HepG2 (cell line): ENCODE data around the gene TNNI2. TPM values are rescaled to one million over a fixed set of nuclear protein-coding genes. Genes with fewer than 3 reads are reported as not detected.
A peak's percentile ranks its signal among the peaks of the same experiment; 100 is the strongest.

Experiments used
- ADNP ChIP-seq: sonication (generic); formaldehyde crosslinking; IDR thresholded peaks from 2 replicates; pipeline ENCODE4 v1.4.0; 2020; ENCODE audit warnings: missing genetic modification reagents
- BRCA1 ChIP-seq: sonication (generic); formaldehyde crosslinking; IDR thresholded peaks from 2 replicates; pipeline ENCODE4 v1.4.0; 2020; ENCODE audit warnings: missing genetic modification reagents
- DDIT3 ChIP-seq: sonication (generic); formaldehyde crosslinking; IDR thresholded peaks from 2 replicates; pipeline ENCODE4 v1.4.0; 2020; ENCODE audit warnings: mild to moderate bottlenecking, missing genetic modification reagents
- KMT2A ChIP-seq: sonication (generic); formaldehyde crosslinking; IDR thresholded peaks from 2 replicates; pipeline ENCODE4 v1.4.0; 2020; ENCODE audit warnings: missing genetic modification reagents
- PRMT3 ChIP-seq: sonication (generic); formaldehyde crosslinking; IDR thresholded peaks from 2 replicates; pipeline ENCODE4 v1.8.1; 2022; ENCODE audit warnings: low read depth, mild to moderate bottlenecking, moderate library complexity, missing genetic modification reagents, borderline replicate concordance
- RCOR2 ChIP-seq: IDR thresholded peaks from 2 replicates; pipeline ENCODE4 v1.6.1; 2016; ENCODE audit warnings: missing biosample characterization, missing genetic modification reagents
- REST ChIP-seq, 2 experiments: IDR thresholded peaks; 2 replicates each; pipeline ENCODE4 v1.6.1; 2011 to 2012; ENCODE audit warnings: low read length in 2 of 2, borderline replicate concordance in 1 of 2, low read depth in 1 of 2, mild to moderate bottlenecking in 1 of 2, moderate library complexity in 1 of 2
- SAP130 ChIP-seq: IDR thresholded peaks from 2 replicates; pipeline ENCODE4 v1.6.1; 2016; ENCODE audit warnings: low read depth
- SKIL ChIP-seq: sonication (generic); formaldehyde crosslinking; IDR thresholded peaks from 2 replicates; pipeline ENCODE4 v1.8.0; 2022; ENCODE audit warnings: missing genetic modification reagents, mild to moderate bottlenecking, moderate library complexity, borderline replicate concordance
- SNAPC2 ChIP-seq: sonication (generic); formaldehyde crosslinking; IDR thresholded peaks from 2 replicates; pipeline ENCODE4 v1.8.1; 2022; ENCODE audit warnings: mild to moderate bottlenecking, missing genetic modification reagents
- TBX3 ChIP-seq: fragments of 450-650 bp; IDR thresholded peaks from 2 replicates; pipeline ENCODE4 v1.6.1; 2017; ENCODE audit warnings: antibody characterized with exemption, mild to moderate bottlenecking, inconsistent platforms, borderline replicate concordance
- ZBTB38 ChIP-seq: sonication (generic); formaldehyde crosslinking; IDR thresholded peaks from 2 replicates; pipeline ENCODE4 v1.5.1; 2020; ENCODE audit warnings: mild to moderate bottlenecking, missing genetic modification reagents
- ZBTB42 ChIP-seq: sonication (generic); formaldehyde crosslinking; IDR thresholded peaks from 2 replicates; pipeline ENCODE4 v1.5.0; 2020; ENCODE audit warnings: mild to moderate bottlenecking, missing genetic modification reagents
- ZBTB7B ChIP-seq: sonication (generic); formaldehyde crosslinking; IDR thresholded peaks from 2 replicates; pipeline ENCODE4 v1.4.0; 2020; ENCODE audit warnings: missing genetic modification reagents
- ZNF331 ChIP-seq: sonication (generic); formaldehyde crosslinking; IDR thresholded peaks from 2 replicates; pipeline ENCODE4 v1.4.0; 2020; ENCODE audit warnings: missing genetic modification reagents
- ZNF468 ChIP-seq: sonication (generic); formaldehyde crosslinking; IDR thresholded peaks from 2 replicates; pipeline ENCODE4 v1.8.0; 2022; ENCODE audit warnings: mild to moderate bottlenecking, moderate library complexity, missing genetic modification reagents
- ZNF547 ChIP-seq: sonication (generic); formaldehyde crosslinking; IDR thresholded peaks from 2 replicates; pipeline ENCODE4 v1.5.1; 2020; ENCODE audit warnings: mild to moderate bottlenecking, missing genetic modification reagents
- ZNF569 ChIP-seq: sonication (generic); formaldehyde crosslinking; IDR thresholded peaks from 2 replicates; pipeline ENCODE4 v1.5.0; 2020; ENCODE audit warnings: mild to moderate bottlenecking, missing genetic modification reagents, moderate library complexity, borderline replicate concordance
- ZNF674 ChIP-seq: sonication (generic); formaldehyde crosslinking; IDR thresholded peaks from 2 replicates; pipeline ENCODE4 v1.5.0; 2020; ENCODE audit warnings: low read depth, mild to moderate bottlenecking, missing genetic modification reagents
- ZNF691 ChIP-seq: sonication (generic); formaldehyde crosslinking; IDR thresholded peaks from 2 replicates; pipeline ENCODE4 v1.4.0; 2020; ENCODE audit warnings: missing genetic modification reagents, low read depth, mild to moderate bottlenecking, borderline replicate concordance
- ZNF761 ChIP-seq: sonication (generic); formaldehyde crosslinking; conservative IDR thresholded peaks from 2 replicates; pipeline ENCODE4 v1.4.0; 2020; ENCODE audit warnings: mild to moderate bottlenecking, missing genetic modification reagents
- ZNF792 ChIP-seq: IDR thresholded peaks from 2 replicates; pipeline ENCODE4 v1.6.1; 2016
- ZNF800 ChIP-seq: sonication (generic); formaldehyde crosslinking; IDR thresholded peaks from 2 replicates; pipeline ENCODE4 v1.4.0; 2020; ENCODE audit warnings: missing genetic modification reagents
- polyA plus RNA-seq, 8 experiments: library from polyadenylated mRNA; depleted of rRNA in 3 of 8; stranded (reverse) in 7 of 8; unstranded in 1 of 8; fragments of >200 nt; fragmentation: Illumina TruSeq in 4 of 8; extraction: Trizol in 4 of 8; gene quantifications; 2 replicates each; pipeline versions ENCODE4 v1.2.1 to v1.2.3, GENCODE V29; 2011 to 2016; ENCODE audit warnings: low read depth in 4 of 8, missing spikeins in 1 of 8, mixed read lengths in 1 of 8; ENCODE audit not compliant: insufficient read depth in 1 of 8
- total RNA-seq, 5 experiments: library from RNA; depleted of rRNA; stranded (reverse); fragments of >200 nt; fragmentation: Illumina TruSeq; extraction: Trizol; gene quantifications; 2 replicates each; pipeline ENCODE4 v1.2.3, GENCODE V29; 2016; ENCODE audit warnings: low read depth in 1 of 5

Gene TNNI2
- total and polyA plus RNA-seq, 2 of the 13 experiments (the other 11 are each of a cell fraction or from before 2014, with no cell fraction given), result 7.2 to 12.0 TPM

- no peak for TF ChIP-seq REST (IDR thresholded peaks at IDR 0.05; ENCODE audit: borderline replicate concordance in 1 of 2, low read depth in 1 of 2, low read length in 2 of 2)
- no peak for TF ChIP-seq DDIT3
- no peak for TF ChIP-seq ZNF569 (CRISPR knock-in tag)
- no peak for TF ChIP-seq TBX3
- peak; percentile 57; the same call in 1 of the 2 replicates for TF ChIP-seq ZNF792
- TF ChIP-seq SKIL (CRISPR knock-in tag), result no peak
- 0 out of 2 replicates have a peak, but pooled peaks have one; percentile 52 for TF ChIP-seq ZNF800 (CRISPR knock-in tag)
- peak; percentile 81 for TF ChIP-seq ZBTB38 (CRISPR knock-in tag)
- TF ChIP-seq ZNF761 (CRISPR knock-in tag), result no peak
- no peak for TF ChIP-seq ZNF331 (CRISPR knock-in tag)
- TF ChIP-seq SNAPC2, result peak; percentile 75
- TF ChIP-seq ZNF547 (CRISPR knock-in tag), result no peak
- TF ChIP-seq PRMT3, result no peak
- TF ChIP-seq ZBTB7B (CRISPR knock-in tag), result no peak
- TF ChIP-seq RCOR2 (CRISPR knock-in tag), result no peak
- TF ChIP-seq ZNF674 (CRISPR knock-in tag), result no peak
- peak; percentile 45 for TF ChIP-seq SAP130 (CRISPR knock-in tag)
- TF ChIP-seq ZNF691 (CRISPR knock-in tag), result no peak
- no peak for TF ChIP-seq KMT2A (CRISPR knock-in tag)
- TF ChIP-seq BRCA1 (CRISPR knock-in tag), result 0 out of 2 replicates have a peak, but pooled peaks have one; percentile 29
- no peak for TF ChIP-seq ZBTB42 (CRISPR knock-in tag)
- TF ChIP-seq ZNF468 (CRISPR knock-in tag), result no peak
- TF ChIP-seq ADNP (CRISPR knock-in tag), result no peak
Measured at GRCh38 chr11:1834062-1834610, 4.6 kb upstream of the TNNI2 start (continued).
